Measurements from ENCODE around the gene ZIC4. TPM values are rescaled to one million over a fixed set of nuclear protein-coding genes. Genes with fewer than 3 reads are reported as not detected.

The ZIC4 gene
- total RNA-seq, 5 donors from 2014 or later (not counting 1 experiment from before 2014, with no cell fraction given): not detected

- POLR2A ChIA-PET: interaction anchor here in 1 of 2 donors (0.6 kb wide), 1 partner anchor 32 kb away, joined by 3 read pairs; no protein-coding TSS in a partner anchor
- Histone ChIP-seq H3K27ac (ENCODE audit: low read length) (no peak overlapping the region), H3K36me3 (ENCODE audit: control insufficient read depth in 2 of 2, extremely low read depth in 1 of 2, insufficient read depth in 1 of 2, low read length in 1 of 2) (no peaks in the 10 kb centered on the region), H3K4me3 (ENCODE audit: control insufficient read depth in 1 of 2, extremely low read depth in 1 of 2, low read length in 1 of 2) (peak overlapping the region in 1 of 2 donors; percentile 77), H3K4me1 (ENCODE audit: control insufficient read depth in 1 of 2, extremely low read depth in 1 of 2, insufficient read depth in 2 of 2, low read length in 2 of 2) (peaks cover 3 to 35% of the 10 kb centered on the region in 2 experiments), H3K27me3 (replicated peaks in 1 of 2; ENCODE audit: control insufficient read depth in 2 of 2, extremely low read depth in 1 of 2, insufficient read depth in 2 of 2, low read length in 1 of 2) (peaks cover 32 to 78% of the 10 kb centered on the region in 2 experiments), H3K9me3 (no peaks in the 10 kb centered on the region)
- WGBS (ENCODE audit: insufficient coverage): 0% methylated on average over 2 of the region's 14 CpGs
- ATAC-seq (replicated peaks in 1 of 4) (no peak), DNase-seq (no peak)
- H3K4me1 Mint-ChIP-seq: peaks cover 37 to 46% (median 46%) of the 10 kb centered on the region in 3 donors
- no peaks in the 10 kb centered on the region for H3K36me3 Mint-ChIP-seq
- H3K4me3 Mint-ChIP-seq: peak overlapping the region in 2 of 3 donors; percentile 51 to 79
- peaks cover 0 to 17% (median 5%) of the 10 kb centered on the region in 3 donors for H3K9me3 Mint-ChIP-seq
- peak overlapping the region in 1 of 2 donors; percentile 0 for H3K27ac Mint-ChIP-seq
- peaks cover 70 to 80% of the 10 kb centered on the region in 2 donors for H3K27me3 Mint-ChIP-seq
- CTCF ChIA-PET: no interaction called here
These were observed 5.0 kb upstream of the ZIC4 start for GRCh38 chr3:147411238-147411814.

- H3K36me3 ChIP-seq (ENCODE audit: control insufficient read depth in 2 of 2, extremely low read depth in 1 of 2, insufficient read depth in 1 of 2, low read length in 1 of 2): no peaks in the 10 kb centered on the region
- H3K4me3 ChIP-seq (ENCODE audit: control insufficient read depth in 1 of 2, extremely low read depth in 1 of 2, low read length in 1 of 2): peak overlapping the region in 1 of 2 donors; percentile 77
- Mint-ChIP-seq H3K4me1 (peaks cover 37 to 46% (median 46%) of the 10 kb centered on the region in 3 donors), H3K36me3 (no peaks in the 10 kb centered on the region), H3K9me3 (peaks cover 0 to 17% (median 5%) of the 10 kb centered on the region in 3 donors), H3K4me3 (peak overlapping the region in 2 of 3 donors; percentile 51 to 79), H3K27me3 (peaks cover 71 to 84% of the 10 kb centered on the region in 2 donors), H3K27ac (peak overlapping the region in 1 of 2 donors; percentile 11)
- H3K27ac ChIP-seq (ENCODE audit: low read length): no peak overlapping the region
- WGBS (ENCODE audit: insufficient coverage): 11% methylated on average over 49 of the region's 61 CpGs
- ATAC-seq (replicated peaks in 1 of 4) (peak in 1 of 4 experiments; percentile 28), DNase-seq (peak in 1 of 35 experiments; percentile 2)
- H3K4me1 ChIP-seq (ENCODE audit: control insufficient read depth in 1 of 2, extremely low read depth in 1 of 2, insufficient read depth in 2 of 2, low read length in 2 of 2): peaks cover 3 to 35% of the 10 kb centered on the region in 2 experiments
- CTCF ChIA-PET: no interaction called here
- peaks cover 29 to 84% of the 10 kb centered on the region in 2 experiments for H3K27me3 ChIP-seq (replicated peaks in 1 of 2; ENCODE audit: control insufficient read depth in 2 of 2, extremely low read depth in 1 of 2, insufficient read depth in 2 of 2, low read length in 1 of 2)
- H3K9me3 ChIP-seq: no peaks in the 10 kb centered on the region
- POLR2A ChIA-PET: interaction anchor here in 1 of 2 donors (0.6 kb wide), 1 partner anchor 32 kb away, joined by 3 read pairs; no protein-coding TSS in a partner anchor
These were observed 4.3 kb upstream of the ZIC4 start for GRCh38 chr3:147410526-147411237.

GRCh38 chr3:147410116-147410525 lies 3.8 kb upstream of the ZIC4 start:
- no peaks in the 10 kb centered on the region for H3K9me3 ChIP-seq
- DNase-seq: no peak
- H3K27ac Mint-ChIP-seq: no peak overlapping the region
- H3K27me3 Mint-ChIP-seq: peaks cover 65 to 84% of the 10 kb centered on the region in 2 donors
- peaks cover 37 to 46% (median 46%) of the 10 kb centered on the region in 3 donors for H3K4me1 Mint-ChIP-seq
- CTCF ChIA-PET: no interaction called here
- no peak for ATAC-seq (replicated peaks in 1 of 4)
- H3K36me3 ChIP-seq (ENCODE audit: control insufficient read depth in 2 of 2, extremely low read depth in 1 of 2, insufficient read depth in 1 of 2, low read length in 1 of 2): no peaks in the 10 kb centered on the region
- no peaks in the 10 kb centered on the region for H3K36me3 Mint-ChIP-seq
- 13% methylated on average over 52 of the region's 52 CpGs for WGBS (ENCODE audit: insufficient coverage)
- peak overlapping the region in 1 of 3 donors; percentile 79 for H3K4me3 Mint-ChIP-seq
- POLR2A ChIA-PET: no interaction called here
- peaks cover 31 to 87% of the 10 kb centered on the region in 2 experiments for H3K27me3 ChIP-seq (replicated peaks in 1 of 2; ENCODE audit: control insufficient read depth in 2 of 2, extremely low read depth in 1 of 2, insufficient read depth in 2 of 2, low read length in 1 of 2)
- H3K9me3 Mint-ChIP-seq: peaks cover 0 to 14% (median 5%) of the 10 kb centered on the region in 3 donors
- H3K4me1 ChIP-seq (ENCODE audit: control insufficient read depth in 1 of 2, extremely low read depth in 1 of 2, insufficient read depth in 2 of 2, low read length in 2 of 2): peaks cover 3 to 35% of the 10 kb centered on the region in 2 experiments
- no peak overlapping the region for H3K27ac ChIP-seq (ENCODE audit: low read length)
- H3K4me3 ChIP-seq (ENCODE audit: control insufficient read depth in 1 of 2, extremely low read depth in 1 of 2, low read length in 1 of 2): peak overlapping the region in 1 of 2 donors; percentile 58

- ChIA-PET POLR2A (no interaction called here), CTCF (no interaction called here)
- ATAC-seq (replicated peaks in 1 of 4): no peak
- H3K4me1 Mint-ChIP-seq: peaks cover 37 to 46% (median 44%) of the 10 kb centered on the region in 3 donors
- no peaks in the 10 kb centered on the region for H3K36me3 Mint-ChIP-seq
- Histone ChIP-seq H3K27ac (ENCODE audit: low read length) (no peak within 1 kb of the TSS), H3K9me3 (no peaks in the 10 kb centered on the region), H3K4me1 (ENCODE audit: control insufficient read depth in 1 of 2, extremely low read depth in 1 of 2, insufficient read depth in 2 of 2, low read length in 2 of 2) (peaks cover 3 to 35% of the 10 kb centered on the region in 2 experiments), H3K36me3 (ENCODE audit: control insufficient read depth in 2 of 2, extremely low read depth in 1 of 2, insufficient read depth in 1 of 2, low read length in 1 of 2) (no peaks in the 10 kb centered on the region), H3K27me3 (replicated peaks in 1 of 2; ENCODE audit: control insufficient read depth in 2 of 2, extremely low read depth in 1 of 2, insufficient read depth in 2 of 2, low read length in 1 of 2) (peaks cover 25 to 89% of the 10 kb centered on the region in 2 experiments), H3K4me3 (ENCODE audit: control insufficient read depth in 1 of 2, extremely low read depth in 1 of 2, low read length in 1 of 2) (peak within 1 kb of the TSS in 1 of 2 donors; percentile 58)
- H3K27me3 Mint-ChIP-seq: peaks cover 60 to 83% of the 10 kb centered on the region in 2 donors
- H3K4me3 Mint-ChIP-seq: peak within 1 kb of the TSS in 1 of 3 donors; percentile 63
- H3K9me3 Mint-ChIP-seq: peaks cover 0 to 14% (median 5%) of the 10 kb centered on the region in 3 donors
- no peak for DNase-seq
- WGBS (ENCODE audit: insufficient coverage): 19% methylated on average over 26 of the region's 80 CpGs
- no peak within 1 kb of the TSS for H3K27ac Mint-ChIP-seq
These were observed 3.1 kb upstream of the ZIC4 start, which contains the start of gene ZIC1 for GRCh38 chr3:147409143-147410115. Gene ZIC1, plus strand, starts transcription at chr3:147409365. Its CDS starts 748 bp downstream, at chr3:147410113.

GRCh38 chr3:147408188-147409100 lies 2.1 kb upstream of the ZIC4 start:
- no peak for ATAC-seq (replicated peaks in 1 of 4)
- Mint-ChIP-seq H3K27me3 (peaks cover 62 to 85% of the 10 kb centered on the region in 2 donors), H3K4me3 (peak overlapping the region in 1 of 3 donors; percentile 63), H3K9me3 (peaks cover 0 to 14% (median 7%) of the 10 kb centered on the region in 3 donors), H3K27ac (no peak overlapping the region), H3K36me3 (no peaks in the 10 kb centered on the region), H3K4me1 (peaks cover 33 to 42% (median 40%) of the 10 kb centered on the region in 3 donors)
- no peak overlapping the region for H3K27ac ChIP-seq (ENCODE audit: low read length)
- H3K4me1 ChIP-seq (ENCODE audit: control insufficient read depth in 1 of 2, extremely low read depth in 1 of 2, insufficient read depth in 2 of 2, low read length in 2 of 2): peaks cover 2 to 31% of the 10 kb centered on the region in 2 experiments
- ChIA-PET CTCF (no interaction called here), POLR2A (no interaction called here)
- WGBS (ENCODE audit: insufficient coverage): 14% methylated on average over 12 of the region's 28 CpGs
- peaks cover 23 to 94% of the 10 kb centered on the region in 2 experiments for H3K27me3 ChIP-seq (replicated peaks in 1 of 2; ENCODE audit: control insufficient read depth in 2 of 2, extremely low read depth in 1 of 2, insufficient read depth in 2 of 2, low read length in 1 of 2)
- no peak for DNase-seq
- H3K4me3 ChIP-seq (ENCODE audit: control insufficient read depth in 1 of 2, extremely low read depth in 1 of 2, low read length in 1 of 2): peak overlapping the region in 1 of 2 donors; percentile 52
- H3K36me3 ChIP-seq (ENCODE audit: control insufficient read depth in 2 of 2, extremely low read depth in 1 of 2, insufficient read depth in 1 of 2, low read length in 1 of 2): no peaks in the 10 kb centered on the region
- no peaks in the 10 kb centered on the region for H3K9me3 ChIP-seq

Data from T-cell (primary cell).